Stimulated activated naive CD8-positive, alpha-beta T cell treated with anti-CD3 and anti-CD28 coated beads, Interleukin-15, amount 100 ng/mL, for 72 hours (primary cell): ENCODE data around the gene SPTBN2.

ENCODE experiments used
- ATAC-seq: fragments of 150-1000 bp; cut with Tn5 transposase; 2 replicates; pipeline ENCODE4 v1.10.0; 2021; ENCODE audit warnings: mild to moderate bottlenecking, moderate library complexity
- DNase-seq, 2 donors: peaks; one replicate each; pipeline ENCODE4 v3.0.0; 2021 to 2022
- H3K27ac Mint-ChIP-seq, 2 donors: one replicate each; pipeline ENCODE4 v1.8.0; 2022; ENCODE audit warnings: mild to moderate bottlenecking in 2 of 2, mixed read lengths in 2 of 2, moderate library complexity in 2 of 2
- H3K27me3 Mint-ChIP-seq: one replicate; pipeline ENCODE4 v1.8.0; 2022; ENCODE audit warnings: mixed read lengths
- H3K4me1 Mint-ChIP-seq: one replicate; pipeline ENCODE4 v1.8.0; 2022; ENCODE audit warnings: mild to moderate bottlenecking, mixed read lengths
- H3K4me3 Mint-ChIP-seq, 2 donors: one replicate each; pipeline ENCODE4 v1.8.0; 2022; ENCODE audit warnings: mild to moderate bottlenecking in 2 of 2, mixed read lengths in 2 of 2, moderate library complexity in 1 of 2
- H3K9me3 Mint-ChIP-seq, 2 donors: one replicate each; pipeline ENCODE4 v1.8.0; 2022; ENCODE audit warnings: mixed read lengths in 2 of 2

SPTBN2 gene

GRCh38 chr11:66716996-66717395 lies 12.0 kb downstream of the SPTBN2 start:
- H3K4me1 Mint-ChIP-seq, result peaks cover 21% of the 10 kb centered on the region
- no peaks in the 10 kb centered on the region for H3K9me3 Mint-ChIP-seq
- no peak overlapping the region for H3K27ac Mint-ChIP-seq
- peaks cover 61% of the 10 kb centered on the region for H3K27me3 Mint-ChIP-seq
- DNase-seq (no peak), ATAC-seq (no peak)
- no peak overlapping the region for H3K4me3 Mint-ChIP-seq

GRCh38 chr11:66715346-66716085 lies 13.5 kb downstream of the SPTBN2 start:
- Mint-ChIP-seq H3K4me3 (no peak overlapping the region), H3K27ac (no peak overlapping the region), H3K27me3 (peaks cover 50% of the 10 kb centered on the region), H3K4me1 (peaks cover 14% of the 10 kb centered on the region), H3K9me3 (no peaks in the 10 kb centered on the region)
- ATAC-seq, result no peak
- DNase-seq, result no peak

- H3K4me3 Mint-ChIP-seq, result no peak overlapping the region
Observed at GRCh38 chr11:66713746-66714480, 15.1 kb downstream of the SPTBN2 start.

GRCh38 chr11:66710384-66710930 lies 18.6 kb downstream of the SPTBN2 start:
- H3K27me3 Mint-ChIP-seq, result peaks cover 21% of the 10 kb centered on the region

More at GRCh38 chr11:66713746-66714480, 15.1 kb downstream of the SPTBN2 start:
- Mint-ChIP-seq H3K4me1 (no peaks in the 10 kb centered on the region), H3K27ac (no peak overlapping the region), H3K27me3 (peaks cover 36% of the 10 kb centered on the region), H3K9me3 (no peaks in the 10 kb centered on the region)
- DNase-seq (no peak), ATAC-seq (no peak)

GRCh38 chr11:66708701-66709100 lies 20.3 kb downstream of the SPTBN2 start:
- Mint-ChIP-seq H3K4me3 (no peak overlapping the region), H3K4me1 (no peaks in the 10 kb centered on the region), H3K27ac (no peak overlapping the region), H3K9me3 (no peaks in the 10 kb centered on the region), H3K27me3 (peaks cover 7% of the 10 kb centered on the region)
- DNase-seq, result no peak
- no peak for ATAC-seq

More at GRCh38 chr11:66710384-66710930, 18.6 kb downstream of the SPTBN2 start:
- no peaks in the 10 kb centered on the region for H3K4me1 Mint-ChIP-seq
- DNase-seq (no peak), ATAC-seq (no peak)
- H3K27ac Mint-ChIP-seq, result no peak overlapping the region
- no peak overlapping the region for H3K4me3 Mint-ChIP-seq
- H3K9me3 Mint-ChIP-seq, result no peaks in the 10 kb centered on the region

GRCh38 chr11:66708094-66708493 lies 20.9 kb downstream of the SPTBN2 start:
- Mint-ChIP-seq H3K27me3 (peaks cover 1% of the 10 kb centered on the region), H3K27ac (no peak overlapping the region), H3K9me3 (no peaks in the 10 kb centered on the region), H3K4me3 (no peak overlapping the region), H3K4me1 (no peaks in the 10 kb centered on the region)
- DNase-seq (no peak), ATAC-seq (no peak)

GRCh38 chr11:66707486-66707885 lies 21.5 kb downstream of the SPTBN2 start:
- Mint-ChIP-seq H3K27me3 (no peaks in the 10 kb centered on the region), H3K9me3 (no peaks in the 10 kb centered on the region), H3K27ac (no peak overlapping the region), H3K4me3 (no peak overlapping the region), H3K4me1 (no peaks in the 10 kb centered on the region)
- ATAC-seq (no peak), DNase-seq (no peak)

GRCh38 chr11:66706989-66707388 lies 22.0 kb downstream of the SPTBN2 start:
- Mint-ChIP-seq H3K4me3 (no peak overlapping the region), H3K27me3 (no peaks in the 10 kb centered on the region), H3K9me3 (no peaks in the 10 kb centered on the region), H3K27ac (no peak overlapping the region), H3K4me1 (no peaks in the 10 kb centered on the region)
- DNase-seq (no peak), ATAC-seq (no peak)

- H3K4me1 Mint-ChIP-seq, result no peaks in the 10 kb centered on the region
- DNase-seq (no peak), ATAC-seq (no peak)
- no peak overlapping the region for H3K4me3 Mint-ChIP-seq
- no peaks in the 10 kb centered on the region for H3K27me3 Mint-ChIP-seq
- H3K27ac Mint-ChIP-seq, result peak overlapping the region in 1 of 2 donors; percentile 16
- H3K9me3 Mint-ChIP-seq, result no peaks in the 10 kb centered on the region
Observed at GRCh38 chr11:66705587-66706335, 23.3 kb downstream of the SPTBN2 start.

GRCh38 chr11:66704659-66705360 lies 24.2 kb downstream of the SPTBN2 start:
- Mint-ChIP-seq H3K27me3 (no peaks in the 10 kb centered on the region), H3K27ac (no peak overlapping the region), H3K9me3 (no peaks in the 10 kb centered on the region), H3K4me3 (no peak overlapping the region), H3K4me1 (no peaks in the 10 kb centered on the region)
- DNase-seq, result no peak
- peak; percentile 23 for ATAC-seq

- Mint-ChIP-seq H3K4me1 (no peaks in the 10 kb centered on the region), H3K9me3 (no peaks in the 10 kb centered on the region), H3K27me3 (no peaks in the 10 kb centered on the region), H3K27ac (no peak overlapping the region), H3K4me3 (no peak overlapping the region)
- DNase-seq (no peak), ATAC-seq (peak; percentile 39)
Observed at GRCh38 chr11:66701432-66702240, 27.4 kb downstream of the SPTBN2 start.

GRCh38 chr11:66700742-66701141 lies 28.3 kb downstream of the SPTBN2 start:
- Mint-ChIP-seq H3K27ac (no peak overlapping the region), H3K9me3 (no peaks in the 10 kb centered on the region), H3K4me1 (no peaks in the 10 kb centered on the region), H3K27me3 (no peaks in the 10 kb centered on the region), H3K4me3 (no peak overlapping the region)
- DNase-seq (no peak), ATAC-seq (no peak)

GRCh38 chr11:66700337-66700736 lies 28.7 kb downstream of the SPTBN2 start:
- no peaks in the 10 kb centered on the region for H3K4me1 Mint-ChIP-seq
- H3K9me3 Mint-ChIP-seq, result no peaks in the 10 kb centered on the region
- H3K4me3 Mint-ChIP-seq, result no peak overlapping the region
- no peak for ATAC-seq
- H3K27ac Mint-ChIP-seq, result no peak overlapping the region
- no peaks in the 10 kb centered on the region for H3K27me3 Mint-ChIP-seq
- no peak for DNase-seq

GRCh38 chr11:66698491-66698890 lies 30.5 kb downstream of the SPTBN2 start:
- ATAC-seq (no peak), DNase-seq (no peak)
- no peak overlapping the region for H3K4me3 Mint-ChIP-seq
- peaks cover 8% of the 10 kb centered on the region for H3K4me1 Mint-ChIP-seq
- H3K27me3 Mint-ChIP-seq, result no peaks in the 10 kb centered on the region
- no peaks in the 10 kb centered on the region for H3K9me3 Mint-ChIP-seq
- peak overlapping the region in 1 of 2 donors; percentile 54 for H3K27ac Mint-ChIP-seq
